SK-N-MC (cell line): ENCODE results near the gene ERF.

Source experiments
- EZH2 ChIP-seq: fragments of 200-600 bp; sonication (generic); IDR thresholded peaks from one replicate; pipeline ENCODE4 v1.6.1; 2017; ENCODE audit warnings: antibody characterized with exemption
- POLR2AphosphoS5 ChIP-seq: IDR thresholded peaks from 2 replicates; pipeline ENCODE4 v1.6.1; 2012; ENCODE audit warnings: mild to moderate bottlenecking, low read depth, low read length, borderline replicate concordance

- TF ChIP-seq POLR2AphosphoS5 (no peak), EZH2 (no peak)
Observed at GRCh38 chr19:42214810-42215485, 40.0 kb downstream of the ERF start.
